HCT116 (cell line): ENCODE measurements around the gene SMIM35. TPM values are rescaled to one million over a fixed set of nuclear protein-coding genes. Genes with fewer than 3 reads are reported as not detected.

Experiments used
- ATAC-seq: fragments of 200-7000 bp; cut with Tn5 transposase; 2 replicates; pipeline ENCODE4 v1.9.1; 2020; ENCODE audit warnings: mild to moderate bottlenecking, moderate library complexity
- BruUV-seq: library from RNA; stranded (reverse); fragments of 400-500 nt; replicated peaks from 2 replicates; lab custom pipeline; 2021; lab: Mats Ljungman, UMichigan
- CTCF ChIA-PET: fragments of 300-600 bp; sonication (Branson Sonifier 250); formaldehyde crosslinking; loops from one replicate; lab custom pipeline; 2021; ENCODE audit warnings: antibody characterized with exemption; lab: Charles Lee
- POLR2A ChIA-PET: fragments of 300-600, 350-600 bp; sonication (Branson Sonifier 250); formaldehyde crosslinking; loops from one replicate; lab custom pipeline; 2021; ENCODE audit warnings: antibody characterized with exemption; lab: Charles Lee
- RAD21 ChIA-PET, 2 experiments: fragments of 300-600 bp; sonication (Branson Sonifier 250); formaldehyde crosslinking; loops; one replicate each; lab custom pipeline; 2023; ENCODE audit warnings: low total read pairs in 2 of 2; ENCODE audit not compliant: uncharacterized antibody in 2 of 2, unreplicated experiment in 2 of 2, low non-redundant PET in 1 of 2; lab: Charles Lee
- DNase-seq: peaks from one replicate; pipeline ENCODE4 v3.0.0-alpha.2; 2010; ENCODE audit warnings: low read depth, low spot score
- H2AFZ ChIP-seq: fragments of 200-600 bp; shearing (Covaris generic), sonication (generic); 2 replicates; pipeline ENCODE4 v1.6.1; 2017; ENCODE audit warnings: low read depth, mixed run types, mixed read lengths, antibody characterized with exemption, low read length; ENCODE audit not compliant: poor library complexity, severe bottlenecking
- H3K27ac ChIP-seq: 2 replicates; pipeline ENCODE4 v1.5.1; 2012; ENCODE audit warnings: low read depth, low read length
- H3K27me3 ChIP-seq: fragments of 200-600 bp; sonication (generic); 2 replicates; pipeline ENCODE4 v1.6.1; 2016; ENCODE audit warnings: mixed run types, low read length, mixed read lengths; ENCODE audit not compliant: insufficient read depth
- H3K36me3 ChIP-seq, 2 experiments: fragments of 200-500 bp in 1 of 2; fragments of 200-600 bp in 1 of 2; sonication (Bioruptor generic) in 1 of 2; sonication (generic) in 1 of 2; 2 replicates each; pipeline versions ENCODE4 v1.5.1 to v1.6.1; 2014 to 2016; ENCODE audit warnings: low read length in 2 of 2, inconsistent platforms in 1 of 2, mixed read lengths in 1 of 2, mixed run types in 1 of 2; ENCODE audit not compliant: insufficient read depth in 2 of 2, control insufficient read depth in 1 of 2
- H3K4me1 ChIP-seq, 2 experiments: fragments of 200-600 bp in 1 of 2; sonication (generic) in 1 of 2; 2 replicates each; pipeline versions ENCODE4 v1.5.1 to v1.6.1; 2012 to 2017; ENCODE audit warnings: low read length in 2 of 2, inconsistent platforms in 1 of 2, mild to moderate bottlenecking in 1 of 2, mixed read lengths in 1 of 2, mixed run types in 1 of 2, moderate library complexity in 1 of 2; ENCODE audit not compliant: insufficient read depth in 2 of 2, control insufficient read depth in 1 of 2
- H3K4me2 ChIP-seq: fragments of 200-600 bp; sonication (generic); 2 replicates; pipeline ENCODE4 v1.6.1; 2017; ENCODE audit warnings: mixed run types, low read length, mixed read lengths
- H3K4me3 ChIP-seq, 2 experiments: fragments of 200-600 bp in 1 of 2; sonication (generic) in 1 of 2; replicated peaks in 1 of 2; 2 replicates each; pipeline ENCODE4 v1.5.1; 2011 to 2016; ENCODE audit warnings: low read length in 2 of 2, control low read depth in 1 of 2, low read depth in 1 of 2, mild to moderate bottlenecking in 1 of 2, mixed read lengths in 1 of 2, mixed run types in 1 of 2
- H3K79me2 ChIP-seq: fragments of 200-600 bp; sonication (generic); 2 replicates; pipeline ENCODE4 v1.6.1; 2017; ENCODE audit warnings: mild to moderate bottlenecking, mixed run types, low read length, moderate library complexity, mixed read lengths; ENCODE audit not compliant: insufficient read depth
- H3K9ac ChIP-seq: fragments of 200-600 bp; sonication (generic); 2 replicates; pipeline ENCODE4 v1.6.1; 2016; ENCODE audit warnings: low read length, mixed read lengths
- H3K9me2 ChIP-seq: fragments of 200-600 bp; sonication (generic), shearing (Covaris generic); 2 replicates; pipeline ENCODE4 v1.6.1; 2017; ENCODE audit warnings: mixed run types, mild to moderate bottlenecking, moderate library complexity; ENCODE audit not compliant: insufficient read depth
- H3K9me3 ChIP-seq, 2 experiments: fragments of 200-500 bp in 1 of 2; fragments of 200-600 bp in 1 of 2; sonication (Bioruptor generic) in 1 of 2; sonication (generic) in 1 of 2; 2 replicates each; pipeline ENCODE4 v1.6.1; 2014 to 2017; ENCODE audit warnings: low read length in 2 of 2, mixed read lengths in 2 of 2, inconsistent platforms in 1 of 2, low read depth in 1 of 2, mild to moderate bottlenecking in 1 of 2, mixed run types in 1 of 2, moderate library complexity in 1 of 2; ENCODE audit not compliant: control insufficient read depth in 1 of 2, insufficient read depth in 1 of 2
- H4K20me1 ChIP-seq: fragments of 200-600 bp; sonication (generic), shearing (Covaris generic); 2 replicates; pipeline ENCODE4 v1.6.1; 2017; ENCODE audit warnings: mixed run types, mild to moderate bottlenecking, moderate library complexity; ENCODE audit not compliant: insufficient read depth
- ATF3 ChIP-seq: IDR thresholded peaks from 2 replicates; pipeline ENCODE4 v1.6.1; 2012
- CBX3 ChIP-seq: IDR thresholded peaks from 2 replicates; pipeline ENCODE4 v1.6.1; 2012; ENCODE audit warnings: low read depth
- CEBPB ChIP-seq: IDR thresholded peaks from 2 replicates; pipeline ENCODE4 v1.6.1; 2012; ENCODE audit warnings: low read depth
- CTCF ChIP-seq, 3 experiments: fragments of 200-600 bp in 1 of 3; sonication (generic) in 1 of 3; IDR thresholded peaks in 2 of 3; conservative IDR thresholded peaks in 1 of 3; 2 replicates each; pipeline ENCODE4 v1.5.1; 2012 to 2017; ENCODE audit warnings: low read depth in 2 of 3, low read length in 2 of 3, antibody characterized with exemption in 1 of 3, borderline replicate concordance in 1 of 3, control low read depth in 1 of 3, mild to moderate bottlenecking in 1 of 3, mixed read lengths in 1 of 3, mixed run types in 1 of 3, moderate library complexity in 1 of 3; ENCODE audit not compliant: insufficient read depth in 1 of 3
- EGR1 ChIP-seq: IDR thresholded peaks from 2 replicates; pipeline ENCODE4 v1.6.1; 2012; ENCODE audit warnings: low read depth
- EZH2 ChIP-seq: fragments of 200-600 bp; sonication (generic); IDR thresholded peaks from 2 replicates; pipeline ENCODE4 v1.6.1; 2017; ENCODE audit warnings: antibody characterized with exemption, mixed run types
- FOSL1 ChIP-seq: IDR thresholded peaks from 2 replicates; pipeline ENCODE4 v1.6.1; 2012; ENCODE audit warnings: low read depth
- JUND ChIP-seq: IDR thresholded peaks from 2 replicates; pipeline ENCODE4 v1.6.1; 2012
- POLR2A ChIP-seq: IDR thresholded peaks from 2 replicates; pipeline ENCODE4 v1.7.0; 2011; ENCODE audit warnings: borderline replicate concordance; ENCODE audit not compliant: insufficient read depth, insufficient read length; ENCODE audit errors: extremely low read depth
- POLR2AphosphoS5 ChIP-seq: IDR thresholded peaks from 2 replicates; pipeline ENCODE4 v1.6.1; 2011; ENCODE audit warnings: mild to moderate bottlenecking, low read depth, low read length, moderate library complexity
- RAD21 ChIP-seq: IDR thresholded peaks from 2 replicates; pipeline ENCODE4 v1.6.1; 2012; ENCODE audit warnings: low read depth, mild to moderate bottlenecking
- REST ChIP-seq: IDR thresholded peaks from 2 replicates; pipeline ENCODE4 v1.6.1; 2012; ENCODE audit warnings: low read depth
- SIN3A ChIP-seq: IDR thresholded peaks from 2 replicates; pipeline ENCODE4 v1.6.1; 2012; ENCODE audit warnings: low read depth
- SP1 ChIP-seq: IDR thresholded peaks from 2 replicates; pipeline ENCODE4 v1.6.1; 2012; ENCODE audit warnings: low read depth
- SRF ChIP-seq: IDR thresholded peaks from 2 replicates; pipeline ENCODE4 v1.6.1; 2012; ENCODE audit warnings: low read depth
- ZNF274 ChIP-seq: fragments of 200-500 bp; sonication (Bioruptor generic); IDR thresholded peaks from 2 replicates; pipeline ENCODE4 v1.6.1; 2014; ENCODE audit warnings: mild to moderate bottlenecking, low read depth, low read length, inconsistent platforms
- intact Hi-C: fragments of 100-400 bp; cut with micrococcal nuclease; formaldehyde crosslinking; loops from 2 replicates; pipeline ENCODE4 v1.10.0; 2022
- total RNA-seq: library from RNA; stranded (reverse); gene quantifications from one replicate; pipeline ENCODE4 v1.2.1, GENCODE V29; 2021; ENCODE audit not compliant: unreplicated experiment

Gene SMIM35
- total RNA-seq, 1 experiment from 2014 or later: not detected

DNA sequence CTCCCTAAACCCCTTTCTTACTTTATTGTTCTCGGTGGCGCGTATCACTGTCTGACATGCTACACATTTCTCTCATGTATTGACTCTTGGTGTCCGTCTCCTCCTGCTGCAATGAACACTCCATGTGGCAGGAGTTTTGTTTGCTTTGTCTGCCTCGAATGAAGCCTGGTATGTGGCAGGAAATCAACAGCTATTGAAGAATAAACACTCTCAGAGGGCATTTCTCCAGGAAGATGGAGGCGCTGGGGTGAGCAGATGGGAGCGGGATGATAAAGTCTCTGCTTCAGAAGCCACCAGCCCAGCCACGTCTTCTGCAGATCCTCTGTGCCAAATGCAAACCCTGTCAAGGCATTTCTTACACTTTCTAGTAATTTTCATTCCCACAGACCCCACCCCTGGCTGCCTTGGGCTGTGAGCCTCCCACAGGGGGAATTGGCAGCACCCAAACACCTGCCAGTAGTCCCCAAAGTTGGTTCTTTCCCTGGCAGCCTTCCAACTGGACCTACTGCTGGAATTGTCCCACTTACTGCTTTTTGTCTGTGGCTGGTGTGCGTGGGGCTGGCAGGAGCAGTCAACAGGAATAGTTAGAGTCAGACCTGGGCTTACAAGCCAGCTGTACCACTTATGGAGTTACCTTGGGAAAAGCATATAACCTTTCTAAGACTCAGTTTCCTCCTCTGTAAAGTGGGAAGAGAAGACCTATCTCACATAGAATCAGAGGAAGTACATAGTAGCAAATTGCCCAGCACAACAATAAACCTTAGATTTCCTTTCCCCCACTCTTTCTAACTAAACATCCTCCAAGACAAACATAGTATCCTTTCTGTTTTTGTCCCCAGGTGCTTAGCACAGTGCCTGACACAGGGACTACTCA, 113.9 kb downstream of the SMIM35 start:
- DNase-seq (no peak), ATAC-seq (no peak)
- H2AFZ ChIP-seq: no peak overlapping the region
- intact Hi-C loops: no loop called here
- no peak overlapping the region for H3K9ac ChIP-seq
- ChIA-PET POLR2A (no interaction called here), CTCF (no interaction called here), RAD21 (no interaction called here)
- no peaks in the 10 kb centered on the region for H3K9me3 ChIP-seq
- no TSS peak for BruUV-seq
- no peaks in the 10 kb centered on the region for H4K20me1 ChIP-seq
- TF ChIP-seq CTCF (IDR thresholded peaks at IDR 0.05 in 2 of 3, conservative IDR thresholded peaks at IDR 0.05 in 1 of 3; ENCODE audit: borderline replicate concordance in 1 of 3, insufficient read depth in 1 of 3, low read depth in 2 of 3, low read length in 2 of 3) (no peak), FOSL1 (no peak), POLR2A (no peak), SIN3A (no peak), SP1 (no peak), RAD21 (no peak), SRF (no peak), ATF3 (no peak), CEBPB (no peak), JUND (no peak), EGR1 (no peak), CBX3 (no peak), ZNF274 (no peak), EZH2 (no peak), REST (no peak), POLR2AphosphoS5 (no peak)
- H3K4me1 ChIP-seq: peaks cover 0 to 5% of the 10 kb centered on the region in 2 experiments; a peak in 1 of 4 replicates
- no peaks in the 10 kb centered on the region for H3K9me2 ChIP-seq
- no peaks in the 10 kb centered on the region for H3K79me2 ChIP-seq
- no peak overlapping the region for H3K4me3 ChIP-seq
- no peaks in the 10 kb centered on the region for H3K27me3 ChIP-seq
- H3K4me2 ChIP-seq: no peak overlapping the region
- no peaks in the 10 kb centered on the region for H3K36me3 ChIP-seq
- no peak overlapping the region for H3K27ac ChIP-seq
